ENCODE measurements around the gene HNRNPC. TPM values are rescaled to one million over a fixed set of nuclear protein-coding genes. Genes with fewer than 3 reads are reported as not detected.

The HNRNPC gene
- total and polyA plus RNA-seq, 2 of the 8 experiments (the other 6 are each of a cell fraction or from before 2014, with no cell fraction given): 781 to 1,207 TPM

DNA sequence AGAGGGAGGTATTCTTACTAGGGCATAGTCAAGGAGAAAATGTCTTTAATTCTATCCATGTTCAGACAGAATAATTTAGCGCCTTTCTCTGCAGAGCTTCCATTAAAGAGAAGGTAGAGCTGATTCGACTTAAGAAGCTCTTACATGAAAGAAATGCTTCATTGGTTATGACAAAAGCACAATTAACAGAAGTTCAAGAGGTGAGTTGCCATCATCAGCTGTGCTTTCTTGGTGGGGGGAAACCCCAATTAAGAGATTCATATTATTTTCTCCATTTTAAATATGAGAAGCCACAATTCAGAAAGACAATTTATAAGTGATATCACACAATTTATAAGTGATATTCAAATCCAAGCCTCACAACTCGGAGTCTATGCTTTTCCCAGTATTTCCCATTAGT is 38.4 kb upstream of the HNRNPC start:
- Histone ChIP-seq H3K4me3 (ENCODE audit: extremely low read depth in 1 of 4, insufficient read depth in 2 of 4, low read depth in 3 of 4, low read length in 4 of 4) (peak overlapping the region in 2 of 4 experiments; percentile 52 to 65; a peak in 3 of 8 replicates), H3K23ac (ENCODE audit: insufficient read length) (no peak overlapping the region), H3K18ac (ENCODE audit: extremely low read depth, low read length) (no peak overlapping the region), H3K79me2 (ENCODE audit: control insufficient read depth in 1 of 2, insufficient read depth in 2 of 2, low read length in 2 of 2) (no peaks in the 10 kb centered on the region), H3K36me3 (ENCODE audit: control insufficient read depth in 2 of 4, insufficient read depth in 4 of 4, low read length in 3 of 4) (no peaks in the 10 kb centered on the region), H2BK15ac (ENCODE audit: low read length) (no peak overlapping the region), H3K27me3 (replicated peaks in 1 of 4; ENCODE audit: control insufficient read depth in 3 of 4, extremely low read depth in 1 of 4, insufficient read depth in 3 of 4, low read length in 3 of 4) (no peaks in the 10 kb centered on the region), H2AFZ (ENCODE audit: low read length) (no peak overlapping the region), H3K4me1 (replicated peaks in 1 of 4; ENCODE audit: control insufficient read depth in 3 of 4, insufficient read depth in 4 of 4, low read length in 3 of 4) (peaks cover 2 to 9% (median 4%) of the 10 kb centered on the region in 4 experiments; a peak in 4 of 7 replicates), H2BK20ac (ENCODE audit: low read length) (no peak overlapping the region), H3K79me1 (ENCODE audit: low read depth, low read length) (no peaks in the 10 kb centered on the region), H3K27ac (ENCODE audit: low read depth, low read length) (no peak overlapping the region; the same call in 1 of the 2 replicates), H2BK120ac (replicated peaks; ENCODE audit: low read depth, low read length) (no peak overlapping the region), H3K4me2 (ENCODE audit: insufficient read depth in 1 of 2, low read depth in 2 of 2, low read length in 2 of 2) (peak overlapping the region; percentile 70 to 77), H2BK5ac (ENCODE audit: low read depth, low read length) (no peak overlapping the region), H2AK5ac (ENCODE audit: low read depth, low read length) (no peak overlapping the region), H4K5ac (ENCODE audit: insufficient read length, low read depth, low read length) (no peak overlapping the region), H3K4ac (replicated peaks; ENCODE audit: insufficient read length, low read depth, low read length) (no peak overlapping the region), H3K9ac (replicated peaks in 1 of 4; ENCODE audit: extremely low read depth in 1 of 4, low read depth in 3 of 4, low read length in 3 of 4) (peak overlapping the region in 1 of 4 experiments; percentile 50; a peak in 1 of 7 replicates), H3K9me3 (ENCODE audit: insufficient read depth in 2 of 2, low read depth in 1 of 2, low read length in 1 of 2) (no peaks in the 10 kb centered on the region), H4K8ac (ENCODE audit: extremely low read depth, insufficient read depth, low read length) (no peak overlapping the region), H3K23me2 (ENCODE audit: low read depth, low read length) (peaks cover 2% of the 10 kb centered on the region), H4K91ac (replicated peaks; ENCODE audit: insufficient read length, low read length) (no peak overlapping the region), H4K20me1 (replicated peaks in 1 of 2; ENCODE audit: control insufficient read depth in 1 of 2, insufficient read depth in 2 of 2, low read length in 2 of 2) (no peaks in the 10 kb centered on the region), H3K56ac (replicated peaks; ENCODE audit: insufficient read length, low read depth, low read length) (no peak overlapping the region), H3K14ac (ENCODE audit: insufficient read length) (no peak overlapping the region), H2BK12ac (ENCODE audit: low read depth, low read length) (no peak overlapping the region; the same call in 1 of the 2 replicates)
- DNase-seq (ENCODE audit: low read depth in 1 of 2, low spot score in 2 of 2) (no peak), FAIRE-seq (no peak)
- 86% methylated on average over 3 of the region's 3 CpGs; no CpG with 5 or more reads in 1 of the 2 experiments for WGBS, 2 experiments (ENCODE audit: extremely low coverage in 1 of 2, insufficient coverage in 1 of 2, insufficient read length in 1 of 2, insufficient replicate concordance in 2 of 2, low coverage in 1 of 2, low lambda C conversion rate in 2 of 2, missing lambda C conversion rate in 1 of 2)
- ChIA-PET POLR2A (ENCODE audit: partially characterized antibody) (interaction anchor here (1.0 to 5.6 kb wide), 16 partner anchors 9 to 116 kb away, joined by 3 to 44 read pairs (median 6); partner anchors contain the start of gene HNRNPC), CTCF (ENCODE audit: partially characterized antibody) (interaction anchor here (1.0 to 1.1 kb wide), 2 partner anchors 22 to 293 kb away, joined by 3 to 4 read pairs; no protein-coding TSS in a partner anchor)
- no peak for TF ChIP-seq PHF8 (conservative IDR thresholded peaks at IDR 0.05; ENCODE audit: low read depth, low read length)
- TF ChIP-seq CREB1 (IDR thresholded peaks at IDR 0.05): no peak
- TF ChIP-seq FOSL1 (IDR thresholded peaks at IDR 0.05; ENCODE audit: insufficient read depth, low read depth, low read length): no peak
- TF ChIP-seq NANOG (IDR thresholded peaks at IDR 0.05; ENCODE audit: insufficient read depth, low read depth, low read length, poor library complexity, severe bottlenecking): no peak
- TF ChIP-seq RBBP5 (IDR thresholded peaks at IDR 0.05; ENCODE audit: borderline replicate concordance, low read depth, low read length): no peak
- TF ChIP-seq MAFK (IDR thresholded peaks at IDR 0.05; ENCODE audit: low read depth, low read length): no peak
- TF ChIP-seq CEBPB (IDR thresholded peaks at IDR 0.05; ENCODE audit: low read depth, low read length): no peak
- TF ChIP-seq KDM4A (IDR thresholded peaks at IDR 0.05; ENCODE audit: low read depth, low read length, severe bottlenecking): no peak
- no peak for TF ChIP-seq TAF7 (optimal IDR thresholded peaks at IDR 0.05; ENCODE audit: borderline replicate concordance, low read depth, low read length)
- no peak for TF ChIP-seq EGR1 (IDR thresholded peaks at IDR 0.05; ENCODE audit: borderline replicate concordance, low read depth, low read length)
- no peak for TF ChIP-seq KDM1A (IDR thresholded peaks at IDR 0.05; ENCODE audit: borderline replicate concordance, low read length)
- TF ChIP-seq, protein P1, sequence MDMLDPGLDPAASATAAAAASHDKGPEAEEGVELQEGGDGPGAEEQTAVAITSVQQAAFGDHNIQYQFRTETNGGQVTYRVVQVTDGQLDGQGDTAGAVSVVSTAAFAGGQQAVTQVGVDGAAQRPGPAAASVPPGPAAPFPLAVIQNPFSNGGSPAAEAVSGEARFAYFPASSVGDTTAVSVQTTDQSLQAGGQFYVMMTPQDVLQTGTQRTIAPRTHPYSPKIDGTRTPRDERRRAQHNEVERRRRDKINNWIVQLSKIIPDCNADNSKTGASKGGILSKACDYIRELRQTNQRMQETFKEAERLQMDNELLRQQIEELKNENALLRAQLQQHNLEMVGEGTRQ (IDR thresholded peaks at IDR 0.05; ENCODE audit: low read length): no peak
- TF ChIP-seq HDAC6 (IDR thresholded peaks at IDR 0.05; ENCODE audit: low read depth, low read length): no peak

All from H1 (cell line).